Measurements from ENCODE around the gene TBKBP1.

DNA sequence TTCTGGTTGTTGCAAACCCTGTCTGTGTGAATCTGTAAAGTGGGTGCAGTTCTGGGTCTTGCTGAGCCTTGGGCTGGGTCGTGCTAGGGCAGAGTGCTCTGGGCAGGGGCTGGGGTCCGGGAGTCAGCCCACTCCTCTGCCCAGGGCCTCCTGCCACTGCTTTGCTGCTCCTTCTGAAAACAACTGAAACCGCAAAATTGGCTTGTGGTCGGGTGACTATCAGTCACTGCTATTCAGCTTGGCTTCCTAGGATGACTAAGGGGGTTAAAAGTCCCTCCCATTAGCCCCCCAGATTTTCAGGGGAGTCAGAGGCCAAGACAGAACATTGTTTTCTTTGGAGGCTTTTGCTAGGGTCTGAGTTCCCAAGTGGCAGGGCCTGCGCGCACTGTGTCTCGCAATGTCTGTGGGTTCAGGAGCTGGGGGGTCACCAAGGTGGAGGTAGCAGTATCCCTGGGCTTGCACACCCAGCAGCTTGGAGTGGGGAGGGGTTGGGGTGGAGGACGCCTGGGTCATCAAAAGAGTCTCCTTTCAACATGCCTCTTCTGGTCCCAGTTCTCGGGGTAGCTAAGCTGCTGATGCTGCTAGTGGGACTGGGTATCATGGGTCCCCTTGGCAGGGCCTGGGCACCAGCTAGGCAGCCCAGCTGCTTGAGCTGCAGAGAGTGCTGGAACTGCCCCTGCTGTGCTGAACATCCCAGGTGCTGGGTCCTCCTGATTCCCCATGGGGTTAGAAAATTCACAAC lies 25.6 kb downstream of the TBKBP1 start:
- TF ChIP-seq, protein P1, sequence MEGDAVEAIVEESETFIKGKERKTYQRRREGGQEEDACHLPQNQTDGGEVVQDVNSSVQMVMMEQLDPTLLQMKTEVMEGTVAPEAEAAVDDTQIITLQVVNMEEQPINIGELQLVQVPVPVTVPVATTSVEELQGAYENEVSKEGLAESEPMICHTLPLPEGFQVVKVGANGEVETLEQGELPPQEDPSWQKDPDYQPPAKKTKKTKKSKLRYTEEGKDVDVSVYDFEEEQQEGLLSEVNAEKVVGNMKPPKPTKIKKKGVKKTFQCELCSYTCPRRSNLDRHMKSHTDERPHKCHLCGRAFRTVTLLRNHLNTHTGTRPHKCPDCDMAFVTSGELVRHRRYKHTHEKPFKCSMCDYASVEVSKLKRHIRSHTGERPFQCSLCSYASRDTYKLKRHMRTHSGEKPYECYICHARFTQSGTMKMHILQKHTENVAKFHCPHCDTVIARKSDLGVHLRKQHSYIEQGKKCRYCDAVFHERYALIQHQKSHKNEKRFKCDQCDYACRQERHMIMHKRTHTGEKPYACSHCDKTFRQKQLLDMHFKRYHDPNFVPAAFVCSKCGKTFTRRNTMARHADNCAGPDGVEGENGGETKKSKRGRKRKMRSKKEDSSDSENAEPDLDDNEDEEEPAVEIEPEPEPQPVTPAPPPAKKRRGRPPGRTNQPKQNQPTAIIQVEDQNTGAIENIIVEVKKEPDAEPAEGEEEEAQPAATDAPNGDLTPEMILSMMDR (IDR thresholded peaks at IDR 0.05) = no peak
- TF ChIP-seq POLR2A (IDR thresholded peaks at IDR 0.05) (no peak), POLR2AphosphoS5 (IDR thresholded peaks at IDR 0.05; ENCODE audit: insufficient read depth in 1 of 2, low read depth in 1 of 2) (no peak)

Data from vagina (tissue), 2 donors.